HG03135 (cell line): ENCODE results near the gene FGF14.
"Not testable (repeated sequence)": the region's sequence is repeated elsewhere in the genome, so short reads cannot be mapped to it uniquely, and the experiment has no call there.

Experiments
- ATAC-seq: cut with Tn5 transposase; IDR thresholded peaks from one replicate; pipeline ENCODE4 v1.9.1; 2021; ENCODE audit warnings: mild to moderate bottlenecking, moderate library complexity; ENCODE audit not compliant: unreplicated experiment

The FGF14 gene

GRCh38 chr13:102141625-102142472 is 260.0 kb downstream of the FGF14 start:
- ATAC-seq, result no peak

- ATAC-seq, result no peak
Measured at GRCh38 chr13:102139626-102140025, 262.2 kb downstream of the FGF14 start.

GRCh38 chr13:102138635-102139190 is 263.1 kb downstream of the FGF14 start:
- ATAC-seq, result no peak

GRCh38 chr13:102137904-102138303 is 263.9 kb downstream of the FGF14 start:
- ATAC-seq, result not testable (repeated sequence)

DNA sequence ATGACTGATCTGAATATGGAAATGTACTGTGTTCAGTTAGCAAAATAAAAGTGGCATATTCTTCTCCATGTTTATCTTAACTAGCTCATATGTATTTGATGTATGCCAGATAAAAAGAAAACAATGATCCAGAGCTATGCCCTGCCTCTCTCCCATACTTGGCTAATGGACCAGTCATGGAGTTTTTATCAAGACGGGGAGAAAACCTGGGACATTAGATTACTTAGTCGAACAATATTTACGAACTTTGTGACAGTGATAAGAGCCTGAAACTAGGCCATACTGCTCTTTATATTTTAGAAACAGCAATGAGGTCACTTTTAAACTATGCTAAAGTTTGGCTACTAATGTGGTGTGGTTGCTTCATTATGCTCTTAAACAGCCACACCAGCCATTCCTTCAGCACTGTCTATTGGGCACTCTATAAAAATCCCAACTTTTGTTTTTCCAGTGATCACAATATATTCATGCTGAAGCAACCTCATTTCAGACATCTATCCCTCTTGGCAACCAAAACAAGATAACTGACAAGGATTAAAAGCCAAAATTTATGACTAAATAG is 265.0 kb downstream of the FGF14 start:
- ATAC-seq, result no peak

DNA sequence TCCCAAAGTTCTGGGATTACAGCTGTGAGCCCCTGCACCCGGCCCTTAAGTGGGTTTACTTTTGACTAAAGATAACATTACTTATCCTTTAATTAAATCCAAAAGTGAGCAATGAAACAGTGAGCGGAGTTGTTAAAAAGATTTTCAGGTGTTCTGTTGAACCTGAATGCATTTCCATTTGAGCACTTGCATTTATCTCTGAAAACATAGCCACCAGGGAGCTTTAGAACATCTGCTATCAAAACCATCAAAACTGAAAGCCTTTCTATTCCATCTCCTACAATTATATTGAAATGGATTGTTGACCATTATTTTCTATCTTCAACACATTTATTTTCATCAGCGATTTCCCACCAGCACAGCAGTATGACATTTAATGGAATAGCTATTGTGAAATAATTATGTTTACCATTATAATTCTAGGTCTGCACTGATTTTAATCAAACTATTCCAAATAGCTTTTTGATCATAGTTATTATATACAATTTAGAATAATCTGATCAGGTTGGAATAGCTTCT is 269.0 kb downstream of the FGF14 start:
- no peak for ATAC-seq

DNA sequence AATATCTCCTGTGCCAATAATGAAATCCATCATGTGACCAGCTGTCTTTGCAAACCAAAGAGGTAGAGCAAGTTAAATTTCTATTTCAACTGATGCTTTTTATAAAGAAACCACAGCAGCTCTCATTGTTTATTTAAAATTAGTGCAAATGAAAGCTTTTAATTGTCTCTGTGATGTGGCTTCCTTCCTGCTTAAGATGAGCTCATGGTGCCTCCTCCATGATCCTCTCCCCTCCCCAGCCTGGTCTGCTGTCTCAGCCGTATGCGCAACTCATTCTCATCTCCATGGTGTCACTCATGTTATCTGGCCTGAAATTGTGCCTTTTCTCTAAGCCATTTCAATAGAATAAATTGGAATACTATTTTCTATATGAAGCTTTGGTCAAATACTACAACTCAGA is 270.6 kb downstream of the FGF14 start:
- ATAC-seq, result no peak

- ATAC-seq, result no peak
Measured at GRCh38 chr13:102128216-102128810, 273.5 kb downstream of the FGF14 start.

DNA sequence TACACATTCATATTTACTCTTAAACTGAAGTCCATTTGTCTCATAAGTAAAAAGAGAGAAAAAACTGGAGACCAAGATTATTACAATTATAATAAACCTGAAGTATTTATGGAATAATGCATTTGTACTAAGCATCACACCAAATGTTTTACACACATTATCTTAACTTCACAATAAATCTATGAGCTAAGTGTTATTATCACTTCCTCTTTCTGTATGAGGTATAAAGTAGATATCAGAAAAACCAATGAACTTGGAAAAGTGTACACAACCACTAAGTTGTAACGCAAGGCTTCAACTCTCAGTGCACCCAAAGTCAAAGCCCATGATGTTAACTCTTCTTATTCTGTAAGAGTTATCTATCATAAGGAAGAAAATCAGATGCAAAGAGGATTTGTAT is 274.7 kb downstream of the FGF14 start:
- no peak for ATAC-seq

GRCh38 chr13:102122147-102122546 is 279.7 kb downstream of the FGF14 start:
- no peak for ATAC-seq

GRCh38 chr13:102117175-102117831 is 284.5 kb downstream of the FGF14 start:
- no peak for ATAC-seq

DNA sequence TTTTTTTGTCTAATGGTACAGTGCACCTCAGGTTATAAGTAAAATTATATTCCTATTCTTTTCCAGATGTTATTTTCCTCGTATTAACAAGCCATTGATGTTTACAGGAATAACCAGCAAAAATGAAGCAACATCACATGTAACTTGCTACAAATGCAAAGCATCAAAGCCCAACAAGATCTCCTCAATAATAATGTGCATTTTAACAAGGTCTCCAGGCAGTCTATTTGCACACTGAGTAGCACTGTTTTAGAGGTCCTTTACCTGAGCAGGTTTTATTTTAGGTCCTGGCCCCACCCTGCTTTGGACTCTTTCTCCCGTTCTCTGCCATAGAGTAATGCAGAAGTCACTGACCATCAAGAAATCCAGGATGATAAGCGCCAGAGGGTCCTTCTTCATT is 298.4 kb downstream of the FGF14 start:
- ATAC-seq, result no peak

DNA sequence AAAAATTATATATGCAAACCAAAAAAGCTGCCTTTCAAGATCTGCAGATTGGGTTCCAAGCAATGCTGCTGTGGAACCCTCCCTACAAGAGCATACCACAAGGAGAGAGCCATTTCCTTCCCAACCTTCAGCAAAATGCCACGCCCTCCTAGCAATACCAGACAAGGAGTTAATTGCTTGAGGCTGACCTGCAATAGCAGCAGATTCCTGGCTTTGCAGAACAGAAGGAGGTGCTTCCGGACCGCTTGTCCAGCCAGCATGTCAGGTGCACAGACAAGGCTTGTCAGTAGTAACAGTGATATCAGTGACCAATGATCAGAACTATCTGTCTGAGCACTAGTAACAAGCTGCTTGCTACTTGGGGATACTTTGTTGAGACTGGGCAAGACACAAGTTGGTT is 301.6 kb downstream of the FGF14 start:
- no peak for ATAC-seq

GRCh38 chr13:102097708-102098107 is 304.1 kb downstream of the FGF14 start:
- ATAC-seq, result no peak

DNA sequence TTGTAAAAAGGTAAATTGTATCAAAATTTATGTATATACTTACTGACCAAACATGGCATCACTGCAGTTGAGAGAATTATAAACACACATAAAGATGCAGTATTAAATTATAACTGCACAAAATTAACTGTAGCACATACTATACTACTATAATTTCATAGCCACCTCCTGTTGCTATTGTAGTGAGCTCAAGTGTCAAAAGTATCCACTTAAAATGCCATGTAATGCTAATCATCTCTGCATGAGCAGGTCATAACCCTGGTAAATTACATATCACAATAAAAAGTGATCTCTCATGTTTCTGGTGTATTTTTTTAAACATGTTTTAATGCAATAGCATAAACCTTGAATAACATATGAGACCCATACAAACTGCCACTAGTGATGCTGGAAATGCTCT is 308.6 kb downstream of the FGF14 start:
- ATAC-seq, result not testable (repeated sequence)

DNA sequence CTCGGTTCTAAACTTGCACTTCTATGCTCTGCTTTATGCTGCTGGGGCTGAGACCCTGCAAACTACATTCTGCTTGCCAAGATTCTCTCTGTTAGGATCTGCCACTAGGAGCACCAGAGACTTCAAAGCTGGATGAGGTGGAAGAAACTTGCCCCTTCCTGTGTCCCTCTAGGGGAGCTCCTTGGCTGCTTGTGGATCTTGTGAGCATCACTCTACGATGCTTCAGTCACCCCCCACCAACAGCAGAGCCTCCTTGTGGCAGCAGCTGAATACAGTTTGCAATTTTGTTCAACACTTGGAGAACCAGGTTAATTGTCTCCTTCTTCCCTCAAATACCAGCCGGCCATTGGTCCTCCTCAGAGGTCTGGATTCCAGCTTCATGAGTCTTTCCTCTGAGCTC is 310.6 kb downstream of the FGF14 start:
- ATAC-seq, result no peak

GRCh38 chr13:102090532-102090931 is 311.3 kb downstream of the FGF14 start:
- ATAC-seq, result no peak

DNA sequence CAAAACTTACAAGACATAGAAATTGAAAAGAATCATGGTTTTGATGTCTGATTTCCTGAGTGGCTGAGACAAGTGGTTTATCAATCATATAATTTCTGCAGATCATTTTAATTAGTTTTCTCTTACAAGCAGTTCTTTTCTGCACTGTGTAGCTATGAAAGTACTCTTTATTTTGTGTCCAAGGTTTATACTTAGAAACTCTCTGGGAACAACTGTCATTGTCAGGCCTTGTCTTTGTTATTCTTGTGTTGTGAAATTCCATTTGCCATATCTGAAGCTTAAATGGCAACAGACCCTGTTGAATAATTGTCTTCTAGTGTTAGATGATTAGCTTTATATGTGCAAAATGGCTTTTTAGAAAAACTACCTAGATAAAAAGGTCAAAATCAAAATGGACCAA is 312.1 kb downstream of the FGF14 start:
- ATAC-seq, result no peak

GRCh38 chr13:102089177-102089576 is 312.7 kb downstream of the FGF14 start:
- no peak for ATAC-seq

GRCh38 chr13:102073251-102073650 is 328.6 kb downstream of the FGF14 start:
- ATAC-seq, result no peak

- no peak for ATAC-seq
Measured at GRCh38 chr13:102071711-102072110, 330.1 kb downstream of the FGF14 start.
